Activated CD8-positive, alpha-beta T cell treated with anti-CD3 and anti-CD28 coated beads for 36 hours (primary cell): ENCODE measurements around the gene USP38. TPM values are rescaled to one million over a fixed set of nuclear protein-coding genes. Genes with fewer than 3 reads are reported as not detected.
"Not testable (repeated sequence)": the region's sequence is repeated elsewhere in the genome, so short reads cannot be mapped to it uniquely, and the experiment has no call there.

Source experiments
- ATAC-seq: fragments of 200-7000 bp; cut with Tn5 transposase; one replicate; pipeline ENCODE4 v1.10.0; 2021; ENCODE audit warnings: mild to moderate bottlenecking, moderate library complexity
- CTCF ChIA-PET: fragments of 350-600 bp; sonication (Branson Sonifier 250); formaldehyde crosslinking; loops from one replicate; lab custom pipeline; 2021; ENCODE audit warnings: antibody characterized with exemption; lab: Charles Lee
- POLR2A ChIA-PET: fragments of 350-600 bp; sonication (Branson Sonifier 250); formaldehyde crosslinking; loops from one replicate; lab custom pipeline; 2021; ENCODE audit warnings: antibody characterized with exemption; lab: Charles Lee
- DNase-seq: peaks from one replicate; pipeline ENCODE4 v3.0.0-alpha.2; 2020
- H3K27ac Mint-ChIP-seq: one replicate; pipeline ENCODE4 v1.8.0; 2021; ENCODE audit warnings: mild to moderate bottlenecking, mixed read lengths
- H3K27me3 Mint-ChIP-seq: one replicate; pipeline ENCODE4 v1.8.0; 2021; ENCODE audit warnings: mixed read lengths
- H3K36me3 Mint-ChIP-seq: one replicate; pipeline ENCODE4 v1.8.0; 2021; ENCODE audit warnings: low read depth, mixed read lengths
- H3K4me1 Mint-ChIP-seq: one replicate; pipeline ENCODE4 v1.8.0; 2021; ENCODE audit warnings: low read depth, mixed read lengths
- H3K4me3 Mint-ChIP-seq: one replicate; pipeline ENCODE4 v1.8.0; 2021; ENCODE audit warnings: mild to moderate bottlenecking, moderate library complexity, mixed read lengths
- H3K9me3 Mint-ChIP-seq: one replicate; pipeline ENCODE4 v1.8.0; 2021; ENCODE audit warnings: mixed read lengths
- CTCF ChIP-seq: fragments of 200-600 bp; IDR thresholded peaks from one replicate; pipeline ENCODE4 v1.8.0; 2022; ENCODE audit warnings: antibody characterized with exemption, mild to moderate bottlenecking
- intact Hi-C: fragments of 100-400 bp; cut with micrococcal nuclease; formaldehyde crosslinking; loops from one replicate; pipeline ENCODE4 v1.10.0; 2022
- total RNA-seq, 2 experiments: library from RNA; stranded (reverse); gene quantifications; one replicate each; pipeline ENCODE4 v1.2.3, GENCODE V29; 2021

The USP38 gene
- total RNA-seq, 2 experiments from 2014 or later: 16.8 to 18.5 TPM

- ATAC-seq: no peak
- TF ChIP-seq CTCF: no peak
- ChIA-PET CTCF (no interaction called here), POLR2A (no interaction called here)
- Mint-ChIP-seq H3K4me1 (no peaks in the 10 kb centered on the region), H3K27ac (no peak overlapping the region), H3K27me3 (no peaks in the 10 kb centered on the region), H3K4me3 (no peak overlapping the region), H3K9me3 (no peaks in the 10 kb centered on the region), H3K36me3 (peaks cover 16% of the 10 kb centered on the region)
- intact Hi-C loops: no loop called here
- no peak for DNase-seq
These were observed 40.5 kb downstream of the USP38 start for GRCh38 chr4:143225167-143225566.

- H3K4me3 Mint-ChIP-seq: no peak overlapping the region
- TF ChIP-seq CTCF: no peak
- ATAC-seq: no peak
These were observed 46.0 kb downstream of the USP38 start for GRCh38 chr4:143230683-143231082.

GRCh38 chr4:143232277-143232676 lies 47.6 kb downstream of the USP38 start:
- no peaks in the 10 kb centered on the region for H3K36me3 Mint-ChIP-seq
- no peak overlapping the region for H3K4me3 Mint-ChIP-seq
- H3K4me1 Mint-ChIP-seq: no peaks in the 10 kb centered on the region
- no peak for ATAC-seq
- H3K27ac Mint-ChIP-seq: no peak overlapping the region
- H3K27me3 Mint-ChIP-seq: no peaks in the 10 kb centered on the region
- DNase-seq: no peak
- POLR2A ChIA-PET: no interaction called here
- CTCF ChIA-PET: no interaction called here
- intact Hi-C loops: no loop called here
- H3K9me3 Mint-ChIP-seq: no peaks in the 10 kb centered on the region
- TF ChIP-seq CTCF: no peak

More at GRCh38 chr4:143230683-143231082, 46.0 kb downstream of the USP38 start:
- CTCF ChIA-PET: no interaction called here
- Mint-ChIP-seq H3K4me1 (no peaks in the 10 kb centered on the region), H3K27me3 (no peaks in the 10 kb centered on the region), H3K9me3 (no peaks in the 10 kb centered on the region), H3K27ac (no peak overlapping the region), H3K36me3 (no peaks in the 10 kb centered on the region)
- no peak for DNase-seq
- POLR2A ChIA-PET: no interaction called here
- intact Hi-C loops: no loop called here

GRCh38 chr4:143234153-143234552 lies 49.4 kb downstream of the USP38 start:
- Mint-ChIP-seq H3K4me1 (no peaks in the 10 kb centered on the region), H3K27me3 (no peaks in the 10 kb centered on the region), H3K9me3 (no peaks in the 10 kb centered on the region), H3K4me3 (no peak overlapping the region), H3K36me3 (no peaks in the 10 kb centered on the region), H3K27ac (no peak overlapping the region)
- TF ChIP-seq CTCF: no peak
- DNase-seq (no peak), ATAC-seq (no peak)
- ChIA-PET CTCF (no interaction called here), POLR2A (no interaction called here)
- intact Hi-C loops: no loop called here

DNA sequence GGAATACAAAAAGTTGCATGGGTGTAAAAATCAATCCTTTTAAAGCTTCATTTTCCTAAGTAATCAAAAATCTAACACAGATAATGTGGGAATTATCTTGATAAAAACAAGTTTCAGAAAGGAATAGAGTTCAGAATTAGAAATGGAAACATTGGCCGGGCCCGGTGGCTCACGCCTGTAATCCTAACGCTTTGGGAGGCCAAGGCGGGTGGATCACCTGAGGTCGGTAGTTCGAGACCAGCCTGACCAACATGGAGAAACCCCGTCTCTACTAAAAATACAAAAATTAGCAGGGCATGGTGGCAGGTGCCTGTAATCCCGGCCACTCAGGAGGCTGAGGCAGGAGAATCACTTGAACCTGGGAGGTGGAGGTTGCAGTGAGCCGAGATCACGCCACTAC lies 52.5 kb downstream of the USP38 start:
- CTCF ChIA-PET, H3K36me3 Mint-ChIP-seq, H3K4me3 Mint-ChIP-seq, DNase-seq, H3K27me3 Mint-ChIP-seq, ATAC-seq, intact Hi-C loops, POLR2A ChIA-PET, H3K9me3 Mint-ChIP-seq, H3K4me1 Mint-ChIP-seq, H3K27ac Mint-ChIP-seq: not testable (repeated sequence)
